ENCODE results near the gene ZSWIM6.

DNA sequence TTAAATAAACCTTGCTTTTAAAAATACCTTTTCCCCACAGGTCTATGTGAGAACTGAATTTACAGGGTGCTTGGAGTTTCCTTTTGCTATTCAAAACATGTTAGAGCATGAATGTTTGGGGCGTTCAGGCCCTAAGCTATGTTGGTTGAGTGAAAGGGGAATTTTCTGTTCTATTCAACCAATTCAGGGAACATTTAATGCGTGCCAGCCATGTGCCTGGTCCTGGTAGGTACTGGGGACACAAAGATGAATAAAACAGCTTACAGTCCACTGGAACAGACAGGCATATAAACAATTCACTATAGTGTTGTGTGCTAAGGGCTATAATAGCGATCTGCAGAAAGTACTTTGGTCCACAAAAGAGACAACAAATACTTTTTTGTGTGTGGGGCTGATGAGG is 108.5 kb downstream of the ZSWIM6 start:
- TF ChIP-seq, protein P1, sequence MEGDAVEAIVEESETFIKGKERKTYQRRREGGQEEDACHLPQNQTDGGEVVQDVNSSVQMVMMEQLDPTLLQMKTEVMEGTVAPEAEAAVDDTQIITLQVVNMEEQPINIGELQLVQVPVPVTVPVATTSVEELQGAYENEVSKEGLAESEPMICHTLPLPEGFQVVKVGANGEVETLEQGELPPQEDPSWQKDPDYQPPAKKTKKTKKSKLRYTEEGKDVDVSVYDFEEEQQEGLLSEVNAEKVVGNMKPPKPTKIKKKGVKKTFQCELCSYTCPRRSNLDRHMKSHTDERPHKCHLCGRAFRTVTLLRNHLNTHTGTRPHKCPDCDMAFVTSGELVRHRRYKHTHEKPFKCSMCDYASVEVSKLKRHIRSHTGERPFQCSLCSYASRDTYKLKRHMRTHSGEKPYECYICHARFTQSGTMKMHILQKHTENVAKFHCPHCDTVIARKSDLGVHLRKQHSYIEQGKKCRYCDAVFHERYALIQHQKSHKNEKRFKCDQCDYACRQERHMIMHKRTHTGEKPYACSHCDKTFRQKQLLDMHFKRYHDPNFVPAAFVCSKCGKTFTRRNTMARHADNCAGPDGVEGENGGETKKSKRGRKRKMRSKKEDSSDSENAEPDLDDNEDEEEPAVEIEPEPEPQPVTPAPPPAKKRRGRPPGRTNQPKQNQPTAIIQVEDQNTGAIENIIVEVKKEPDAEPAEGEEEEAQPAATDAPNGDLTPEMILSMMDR (conservative IDR thresholded peaks at IDR 0.05; ENCODE audit: low read depth, low read length), result no peak
- TF ChIP-seq POLR2A (IDR thresholded peaks at IDR 0.05; ENCODE audit: low read depth, low read length) (no peak), RCOR1 (IDR thresholded peaks at IDR 0.05; ENCODE audit: insufficient replicate concordance, low read length) (no peak)
